Peyer's patch (tissue), 4 donors: Measurements from ENCODE around the gene ECM1.

Experiments
- POLR2A ChIP-seq, 2 donors: fragments of 450-650 bp; IDR thresholded peaks; one replicate each; pipeline ENCODE4 v1.5.1; 2017; ENCODE audit warnings: antibody characterized with exemption in 2 of 2, mild to moderate bottlenecking in 2 of 2, moderate library complexity in 2 of 2
- TF ChIP-seq, protein P1 (sequence below), 6 experiments: fragments of 450-650 bp in 4 of 6; fragments of 200-600 bp in 2 of 6; sonication (generic) in 1 of 6; IDR thresholded peaks; one replicate each; pipeline ENCODE4 v1.5.1; 2017 to 2019; ENCODE audit warnings: antibody characterized with exemption in 6 of 6, mild to moderate bottlenecking in 3 of 6, moderate library complexity in 1 of 6

GRCh38 chr1:150493175-150493574 lies 14.7 kb upstream of the ECM1 start:
- TF ChIP-seq, protein P1, sequence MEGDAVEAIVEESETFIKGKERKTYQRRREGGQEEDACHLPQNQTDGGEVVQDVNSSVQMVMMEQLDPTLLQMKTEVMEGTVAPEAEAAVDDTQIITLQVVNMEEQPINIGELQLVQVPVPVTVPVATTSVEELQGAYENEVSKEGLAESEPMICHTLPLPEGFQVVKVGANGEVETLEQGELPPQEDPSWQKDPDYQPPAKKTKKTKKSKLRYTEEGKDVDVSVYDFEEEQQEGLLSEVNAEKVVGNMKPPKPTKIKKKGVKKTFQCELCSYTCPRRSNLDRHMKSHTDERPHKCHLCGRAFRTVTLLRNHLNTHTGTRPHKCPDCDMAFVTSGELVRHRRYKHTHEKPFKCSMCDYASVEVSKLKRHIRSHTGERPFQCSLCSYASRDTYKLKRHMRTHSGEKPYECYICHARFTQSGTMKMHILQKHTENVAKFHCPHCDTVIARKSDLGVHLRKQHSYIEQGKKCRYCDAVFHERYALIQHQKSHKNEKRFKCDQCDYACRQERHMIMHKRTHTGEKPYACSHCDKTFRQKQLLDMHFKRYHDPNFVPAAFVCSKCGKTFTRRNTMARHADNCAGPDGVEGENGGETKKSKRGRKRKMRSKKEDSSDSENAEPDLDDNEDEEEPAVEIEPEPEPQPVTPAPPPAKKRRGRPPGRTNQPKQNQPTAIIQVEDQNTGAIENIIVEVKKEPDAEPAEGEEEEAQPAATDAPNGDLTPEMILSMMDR (IDR thresholded peaks at IDR 0.05): no peak
- TF ChIP-seq POLR2A (IDR thresholded peaks at IDR 0.05): no peak
